ENCODE measurements around the gene CSK. TPM values are rescaled to one million over a fixed set of nuclear protein-coding genes. Genes with fewer than 3 reads are reported as not detected.

Gene CSK
- total and polyA plus RNA-seq, 2 experiments from 2014 or later, result 13.6 to 27.5 TPM

- no peak overlapping the region for H3K4me3 Mint-ChIP-seq
- Histone ChIP-seq H3K4me2 (no peak overlapping the region), H3F3A (replicated peaks; ENCODE audit: low read depth) (no peaks in the 10 kb centered on the region), H3K9me2 (ENCODE audit: insufficient read depth) (no peaks in the 10 kb centered on the region), H3K79me2 (replicated peaks; ENCODE audit: insufficient read depth) (no peaks in the 10 kb centered on the region), H3K27ac (ENCODE audit: low read depth) (no peak overlapping the region), H3K36me3 (ENCODE audit: insufficient read depth) (no peaks in the 10 kb centered on the region; the same call in 1 of the 2 replicates), H3K4me1 (ENCODE audit: insufficient read depth) (peaks cover 3% of the 10 kb centered on the region; the same call in 1 of the 2 replicates), H2AFZ (no peak overlapping the region), H3K27me3 (ENCODE audit: insufficient read depth) (no peaks in the 10 kb centered on the region), H4K20me1 (replicated peaks; ENCODE audit: insufficient read depth) (peaks cover 3% of the 10 kb centered on the region; the same call in 1 of the 2 replicates), H3K4me3 (no peak overlapping the region)
- H3K4me1 Mint-ChIP-seq, result peaks cover 6% of the 10 kb centered on the region
- no peaks in the 10 kb centered on the region for H3K9me3 Mint-ChIP-seq
- peaks cover 19% of the 10 kb centered on the region for H3K36me3 Mint-ChIP-seq (ENCODE audit: low read depth)
- no peak for TF ChIP-seq EZH2phosphoT487 (IDR thresholded peaks at IDR 0.05; ENCODE audit: unreplicated experiment)
- no peak for TF ChIP-seq NANOG (IDR thresholded peaks at IDR 0.05; ENCODE audit: borderline replicate concordance)
- no peak for TF ChIP-seq CREB1 (CRISPR knock-in tag; IDR thresholded peaks at IDR 0.05; ENCODE audit: low read depth)
- TF ChIP-seq REST (IDR thresholded peaks at IDR 0.05; ENCODE audit: unreplicated experiment), result no peak
- no peak for TF ChIP-seq ZNF331 (CRISPR knock-in tag; IDR thresholded peaks at IDR 0.05; ENCODE audit: low read depth)
- no peak for TF ChIP-seq ETS1 (IDR thresholded peaks at IDR 0.05)
- TF ChIP-seq CTCF (conservative IDR thresholded peaks at IDR 0.05; ENCODE audit: low read depth in 2 of 2), result no peak
- TF ChIP-seq EZH2 (IDR thresholded peaks at IDR 0.05; ENCODE audit: low read depth, unreplicated experiment), result no peak
- TF ChIP-seq JUNB (IDR thresholded peaks at IDR 0.05; ENCODE audit: unreplicated experiment), result no peak
- no peak for TF ChIP-seq STAT1 (IDR thresholded peaks at IDR 0.05; ENCODE audit: unreplicated experiment)
- no peak for TF ChIP-seq ZNF114 (CRISPR knock-in tag; IDR thresholded peaks at IDR 0.05)
- TF ChIP-seq POLR2AphosphoS5 (IDR thresholded peaks at IDR 0.05; ENCODE audit: low read depth), result no peak
- no peak for TF ChIP-seq ZNF462 (CRISPR knock-in tag; IDR thresholded peaks at IDR 0.05)
- DNase-seq (ENCODE audit: low spot score) (no peak), ATAC-seq (no peak)
- no peak overlapping the region for H3K27ac Mint-ChIP-seq
- H3K27me3 Mint-ChIP-seq (ENCODE audit: insufficient read depth, low read depth, poor library complexity), result peaks cover 2% of the 10 kb centered on the region
Observed at GRCh38 chr15:74802290-74802689, 20.4 kb downstream of the CSK start.

Measured in GM23338 (cell line).